GM12801 (cell line): ENCODE measurements around the gene SYT8.

ENCODE experiments used
- TF ChIP-seq, protein P1 (sequence below): IDR thresholded peaks from one replicate; pipeline ENCODE4 v1.5.1; 2011; ENCODE audit warnings: control low read depth; ENCODE audit not compliant: insufficient read length; ENCODE audit errors: extremely low read depth

Gene SYT8

DNA sequence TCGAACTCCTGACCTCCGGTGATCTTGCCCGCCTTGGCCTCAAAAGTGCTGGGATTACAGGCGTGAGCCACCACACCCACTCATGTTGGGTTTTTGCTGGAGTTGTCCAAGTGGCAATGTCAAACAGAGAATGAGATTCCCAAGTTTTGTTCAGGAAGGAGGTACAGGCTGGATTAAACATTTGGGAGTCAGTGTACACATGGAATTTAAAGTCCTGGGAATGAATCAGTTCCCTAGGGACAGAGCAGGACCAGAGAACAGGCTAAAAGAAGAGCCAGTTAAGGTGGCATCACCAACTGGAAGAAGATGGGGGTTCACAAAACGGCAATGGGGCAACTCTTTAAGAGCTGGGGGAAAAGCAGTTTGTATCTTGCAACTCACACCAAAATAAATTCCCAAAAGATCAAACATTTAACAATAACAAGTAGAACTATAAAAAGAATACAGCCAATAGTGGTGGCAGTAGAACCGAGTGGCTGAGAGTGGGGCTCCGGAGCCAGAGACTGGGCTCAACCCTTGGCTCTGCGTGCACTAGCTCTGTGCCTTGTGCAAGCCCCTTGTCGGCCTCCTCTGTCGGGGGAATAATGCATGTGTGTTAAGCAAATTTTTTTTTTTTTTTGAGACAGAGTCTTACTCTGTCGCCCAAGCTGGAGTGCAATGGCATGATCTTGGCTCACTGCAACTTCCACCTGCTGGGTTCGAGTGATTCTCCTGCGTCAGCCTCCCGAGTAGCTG, 37.2 kb upstream of the SYT8 start:
- TF ChIP-seq, protein P1, sequence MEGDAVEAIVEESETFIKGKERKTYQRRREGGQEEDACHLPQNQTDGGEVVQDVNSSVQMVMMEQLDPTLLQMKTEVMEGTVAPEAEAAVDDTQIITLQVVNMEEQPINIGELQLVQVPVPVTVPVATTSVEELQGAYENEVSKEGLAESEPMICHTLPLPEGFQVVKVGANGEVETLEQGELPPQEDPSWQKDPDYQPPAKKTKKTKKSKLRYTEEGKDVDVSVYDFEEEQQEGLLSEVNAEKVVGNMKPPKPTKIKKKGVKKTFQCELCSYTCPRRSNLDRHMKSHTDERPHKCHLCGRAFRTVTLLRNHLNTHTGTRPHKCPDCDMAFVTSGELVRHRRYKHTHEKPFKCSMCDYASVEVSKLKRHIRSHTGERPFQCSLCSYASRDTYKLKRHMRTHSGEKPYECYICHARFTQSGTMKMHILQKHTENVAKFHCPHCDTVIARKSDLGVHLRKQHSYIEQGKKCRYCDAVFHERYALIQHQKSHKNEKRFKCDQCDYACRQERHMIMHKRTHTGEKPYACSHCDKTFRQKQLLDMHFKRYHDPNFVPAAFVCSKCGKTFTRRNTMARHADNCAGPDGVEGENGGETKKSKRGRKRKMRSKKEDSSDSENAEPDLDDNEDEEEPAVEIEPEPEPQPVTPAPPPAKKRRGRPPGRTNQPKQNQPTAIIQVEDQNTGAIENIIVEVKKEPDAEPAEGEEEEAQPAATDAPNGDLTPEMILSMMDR: no peak

DNA sequence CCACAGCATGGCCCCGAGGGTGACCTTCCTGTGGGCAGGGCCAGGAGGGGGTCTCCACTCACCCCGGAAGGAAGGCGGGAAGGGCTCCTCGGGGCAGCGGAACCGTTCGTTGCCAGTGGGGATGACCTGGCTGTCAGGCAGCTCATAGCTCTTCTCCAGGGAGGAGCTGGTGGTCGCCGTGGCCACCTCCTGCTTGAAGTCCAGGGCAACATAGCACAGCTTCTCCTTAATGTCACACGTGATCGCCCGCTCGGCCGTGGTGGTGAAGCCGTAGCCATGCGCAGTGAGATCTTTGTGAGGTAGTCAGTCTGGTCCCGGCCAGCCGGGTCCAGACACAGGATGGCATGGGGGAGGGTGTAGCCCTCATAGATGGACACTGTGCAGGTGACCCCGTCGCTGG, 31.5 kb upstream of the SYT8 start:
- TF ChIP-seq, protein P1: no peak

DNA sequence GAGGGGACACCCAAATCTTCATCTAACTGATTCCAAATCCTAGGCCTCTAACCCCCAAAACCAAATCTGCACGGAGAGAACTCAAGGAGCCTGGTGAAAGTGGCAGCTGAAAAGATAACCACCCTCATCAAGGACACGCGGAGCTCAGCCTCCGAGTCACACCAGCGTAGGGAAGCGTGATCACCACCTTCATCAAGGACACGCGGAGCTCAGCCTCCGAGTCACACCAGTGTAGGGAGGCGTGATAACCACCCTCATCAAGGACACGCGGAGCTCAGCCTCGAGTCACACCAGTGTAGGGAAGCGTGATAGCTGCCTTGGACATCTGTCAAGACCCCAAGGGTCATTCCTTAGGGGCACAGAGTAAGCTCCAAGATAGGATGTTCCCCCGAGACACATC, 29.3 kb upstream of the SYT8 start:
- TF ChIP-seq, protein P1: no peak

DNA sequence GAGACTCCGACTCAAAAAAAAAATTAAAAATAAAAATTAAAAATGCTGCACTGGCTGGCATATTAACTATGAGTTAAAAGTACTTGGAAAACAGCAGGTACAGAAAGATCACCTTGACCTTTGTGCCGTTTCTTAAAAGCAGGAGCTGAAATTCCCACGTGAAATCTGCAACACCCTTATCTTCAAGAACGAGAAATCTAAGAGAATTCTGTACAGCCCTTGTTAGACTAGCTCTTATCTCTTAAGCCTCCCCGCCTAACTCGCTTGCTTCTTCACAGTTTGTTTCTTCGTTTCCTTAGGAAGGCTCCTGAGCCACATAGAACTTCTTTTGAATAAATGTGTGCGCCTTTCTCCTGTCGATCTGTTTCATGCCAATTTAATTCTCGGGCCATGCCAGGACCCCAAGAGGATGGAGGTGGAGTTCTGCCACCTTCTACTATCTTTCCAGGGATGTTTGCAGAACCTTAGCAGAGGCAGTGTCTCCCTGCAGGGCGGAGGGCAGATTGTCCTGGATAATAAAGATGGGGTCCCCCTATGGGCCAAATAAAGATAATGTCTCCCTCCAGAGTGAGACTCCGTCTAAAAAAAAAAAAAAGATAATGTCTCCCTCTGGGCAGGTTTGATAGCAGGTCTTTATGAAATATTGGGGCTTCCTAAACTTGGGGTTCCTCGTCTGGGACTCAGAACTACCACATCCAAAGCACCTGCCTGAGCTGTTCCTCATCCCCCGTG, 27.4 kb upstream of the SYT8 start:
- TF ChIP-seq, protein P1: no peak

DNA sequence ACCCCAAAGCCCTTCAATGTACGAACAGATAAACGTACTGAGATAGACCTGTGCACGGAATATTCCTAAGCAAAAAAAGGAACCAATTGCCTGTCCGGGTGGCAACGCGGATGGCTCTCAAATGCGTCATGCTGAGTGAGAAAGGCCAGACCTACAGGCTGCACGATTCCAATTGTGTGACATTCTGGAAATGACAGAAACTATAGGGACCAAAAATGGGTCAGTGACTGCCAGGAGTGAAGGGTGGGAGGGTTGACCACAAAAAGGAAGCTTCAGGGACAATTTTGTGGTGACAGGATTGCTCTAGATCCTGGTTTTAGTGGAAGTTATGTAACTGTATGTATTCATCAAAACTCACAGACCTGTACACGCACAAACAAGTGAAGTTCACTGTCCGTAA, 24.0 kb upstream of the SYT8 start:
- TF ChIP-seq, protein P1: no peak

DNA sequence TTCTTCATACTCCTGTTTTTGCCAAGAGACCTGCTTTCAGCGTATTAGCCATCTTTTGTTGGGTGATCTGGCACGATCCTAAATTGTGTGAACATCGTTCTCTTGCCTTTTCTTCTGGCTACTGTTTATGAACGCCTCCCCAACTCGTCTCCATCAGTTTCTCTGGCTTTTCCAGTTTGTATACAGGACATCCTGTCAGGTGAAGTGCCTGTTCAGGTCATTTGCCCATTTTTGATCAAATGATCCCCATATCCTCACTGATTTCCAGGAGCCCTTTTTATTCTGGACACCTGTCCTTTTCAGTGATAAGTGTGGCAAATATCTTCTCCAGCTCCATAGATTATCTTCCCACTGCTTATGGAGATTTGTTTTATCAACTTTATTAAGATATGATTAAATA, 22.5 kb upstream of the SYT8 start:
- TF ChIP-seq, protein P1: no peak

DNA sequence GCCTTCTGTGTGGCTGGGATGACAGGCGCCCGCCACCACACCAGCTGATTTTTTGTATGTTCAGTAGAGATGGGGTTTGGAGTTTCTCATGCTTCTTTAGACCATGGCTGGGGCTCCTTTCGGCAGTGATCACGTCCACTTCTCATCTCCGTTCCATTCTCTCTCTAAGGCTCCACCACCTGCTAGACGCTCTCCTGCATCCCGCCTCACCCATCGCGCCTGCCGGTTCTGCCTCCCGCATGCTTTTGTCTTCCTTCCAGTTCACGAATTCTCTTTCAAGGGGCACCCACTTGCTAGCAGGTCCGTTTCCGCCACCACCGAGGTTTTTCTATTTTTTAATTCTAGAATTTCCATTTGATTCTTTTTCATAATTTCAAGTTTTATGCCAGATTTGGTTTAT, 22.0 kb upstream of the SYT8 start:
- TF ChIP-seq, protein P1: no peak
